K562 (cell line): ENCODE results near the gene ST6GAL1. TPM values are rescaled to one million over a fixed set of nuclear protein-coding genes. Genes with fewer than 3 reads are reported as not detected.

ENCODE experiments used
- ATAC-seq: fragments of 200-7000 bp; cut with Tn5 transposase; 3 replicates; pipeline ENCODE4 v1.9.1; 2020; ENCODE audit warnings: moderate library complexity
- BruUV-seq: library from RNA; stranded (reverse); fragments of 400-500 nt; replicated peaks from 2 replicates; lab custom pipeline; 2021; lab: Mats Ljungman, UMichigan
- CTCF ChIA-PET: fragments of 300-600 bp; formaldehyde crosslinking; extraction: SDS; loops from one replicate; lab custom pipeline; 2021; ENCODE audit warnings: low intra/inter-chr PET ratio; lab: Yijun Ruan, JAX
- POLR2A ChIA-PET: fragments of 300-600, 350-650 bp; sonication (Branson Sonifier 250); formaldehyde crosslinking; extraction: SDS; loops from one replicate; lab custom pipeline; 2021; ENCODE audit warnings: antibody characterized with exemption, inconsistent platforms; lab: Yijun Ruan, JAX
- DNase-seq, 4 experiments: peaks; one replicate each; pipeline versions ENCODE4 v3.0.0 to v3.0.0-alpha.2; 2011 to 2018; ENCODE audit warnings: low spot score in 3 of 4, mixed read lengths in 3 of 4; ENCODE audit errors: extremely low read depth in 1 of 4
- FAIRE-seq: peaks from 2 replicates; lab custom pipeline; 2011; peaks lifted over from hg19 to GRCh38; lab: Jason Lieb, UNC
- H2AFZ ChIP-seq: 2 replicates; pipeline ENCODE4 v1.6.0; 2011; ENCODE audit warnings: low read depth, low read length, control low read depth, inconsistent platforms
- H3K27ac ChIP-seq: fragments of 200-600 bp; 3 replicates; pipeline ENCODE4 v1.8.0; 2011; ENCODE audit warnings: low read depth, mild to moderate bottlenecking, control low read depth, inconsistent platforms, low read length, moderate library complexity, mixed read lengths; ENCODE audit errors: extremely low read depth
- H3K27me3 ChIP-seq, 2 experiments: fragments of 300-600 bp in 1 of 2; 2 replicates in 1 of 2; 3 replicates in 1 of 2; pipeline versions ENCODE4 v1.6.0 to v1.8.0; 2011; ENCODE audit warnings: inconsistent platforms in 2 of 2, low read length in 2 of 2, mild to moderate bottlenecking in 1 of 2, mixed read lengths in 1 of 2, moderate library complexity in 1 of 2; ENCODE audit not compliant: control insufficient read depth in 2 of 2, insufficient read depth in 2 of 2
- H3K36me3 ChIP-seq: fragments of 300-600 bp; 3 replicates; pipeline ENCODE4 v1.8.0; 2011; ENCODE audit warnings: mild to moderate bottlenecking, low read length, inconsistent platforms; ENCODE audit not compliant: control insufficient read depth, insufficient read depth
- H3K4me1 ChIP-seq, 2 experiments: fragments of 200-600 bp in 1 of 2; replicated peaks in 1 of 2; 2 replicates in 1 of 2; 3 replicates in 1 of 2; pipeline versions ENCODE4 v1.5.1 to v1.8.0; 2011; ENCODE audit warnings: inconsistent platforms in 2 of 2, low read length in 2 of 2, mild to moderate bottlenecking in 1 of 2, mixed read lengths in 1 of 2, moderate library complexity in 1 of 2; ENCODE audit not compliant: control insufficient read depth in 2 of 2, insufficient read depth in 2 of 2
- H3K4me2 ChIP-seq: 2 replicates; pipeline ENCODE4 v1.6.1; 2011; ENCODE audit warnings: low read length, control low read depth, inconsistent platforms, mixed read lengths; ENCODE audit not compliant: insufficient read depth
- H3K4me3 ChIP-seq: fragments of 200-600 bp; sonication (generic), shearing (Covaris generic); 2 replicates; pipeline ENCODE4 v1.5.1; 2016; ENCODE audit warnings: control low read depth, inconsistent platforms
- H3K79me2 ChIP-seq: fragments of 200-600 bp; 3 replicates; pipeline ENCODE4 v1.8.0; 2011; ENCODE audit warnings: low read length, inconsistent platforms; ENCODE audit not compliant: control insufficient read depth, insufficient read depth
- H3K9ac ChIP-seq, 2 experiments: 2 replicates each; pipeline versions ENCODE4 v1.6.0 to v1.6.1; 2011; ENCODE audit warnings: low read depth in 2 of 2, low read length in 2 of 2, control low read depth in 1 of 2, inconsistent platforms in 1 of 2, mild to moderate bottlenecking in 1 of 2, mixed read lengths in 1 of 2; ENCODE audit not compliant: insufficient read depth in 1 of 2
- H3K9me1 ChIP-seq: one replicate; pipeline ENCODE4 v1.6.0; 2011; ENCODE audit warnings: inconsistent platforms, mild to moderate bottlenecking, low read length, moderate library complexity; ENCODE audit not compliant: control insufficient read depth, insufficient read depth
- H3K9me3 ChIP-seq: replicated peaks from 2 replicates; pipeline ENCODE4 v1.5.1; 2011; ENCODE audit warnings: low read depth, low read length, inconsistent platforms; ENCODE audit not compliant: control insufficient read depth, insufficient read depth
- H4K20me1 ChIP-seq: replicated peaks from 2 replicates; pipeline ENCODE4 v1.6.1; 2011; ENCODE audit warnings: low read length, inconsistent platforms, mixed read lengths; ENCODE audit not compliant: control insufficient read depth, insufficient read depth
- CSDE1 ChIP-seq, 2 experiments: fragments of 450-650 bp; IDR thresholded peaks; 2 replicates each; pipeline ENCODE4 v1.6.1; 2016; ENCODE audit warnings: mild to moderate bottlenecking in 1 of 2
- ETV5 ChIP-seq: sonication (generic); formaldehyde crosslinking; IDR thresholded peaks from 2 replicates; pipeline ENCODE4 v1.4.0; 2020; ENCODE audit warnings: low read depth, mild to moderate bottlenecking, missing genetic modification reagents
- GABPA ChIP-seq: fragments of 200-800 bp; sonication (Bioruptor generic); conservative IDR thresholded peaks from 2 replicates; pipeline ENCODE4 v1.6.1; 2016; ENCODE audit warnings: low read depth, missing genetic modification characterization, missing compliant biosample characterization
- ZNF449 ChIP-seq: fragments of 250-450 bp; sonication (Bioruptor Pico); IDR thresholded peaks from 2 replicates; pipeline ENCODE4 v1.8.0; 2022; ENCODE audit warnings: moderate library complexity, mild to moderate bottlenecking, inconsistent platforms
- WGBS: fragments of 100-300 bp; shearing (Covaris generic); methylation state at CpG from one replicate; pipeline ENCODE4 v1.1.6; 2016; ENCODE audit warnings: low coverage, mixed read lengths; ENCODE audit not compliant: insufficient coverage; ENCODE audit errors: missing lambda C conversion rate; 5-methylcytosine and 5-hydroxymethylcytosine counted together
- in situ Hi-C: fragments of 300-500 bp; cut with MboI; formaldehyde crosslinking; loops from 4 replicates; pipeline ENCODE4 v1.15.0; 2018; ENCODE audit warnings: inconsistent platforms, mixed read lengths
- intact Hi-C: fragments of 100-400 bp; cut with micrococcal nuclease; formaldehyde crosslinking; loops from 2 replicates; pipeline ENCODE4 v1.14.2; 2022
- polyA plus RNA-seq, 8 experiments: library from polyadenylated mRNA; depleted of rRNA in 4 of 8; stranded (reverse) in 5 of 8; unstranded in 3 of 8; fragments of >200 nt; fragmentation: Nextera tagmentation in 2 of 8; fragmentation: Illumina TruSeq in 1 of 8; extraction: Ambion mirVana in 2 of 8; extraction: Trizol in 1 of 8; gene quantifications; 2 replicates each; pipeline versions ENCODE4 v1.2.1 to v1.2.3, GENCODE V29; 2011 to 2014; ENCODE audit warnings: inconsistent platforms in 1 of 8, missing spikeins in 1 of 8
- total RNA-seq, 7 experiments: library from RNA; depleted of rRNA in 6 of 7; stranded (reverse); fragments of >200 nt in 6 of 7; fragmentation: Illumina TruSeq in 2 of 7; extraction: Trizol in 2 of 7; gene quantifications; 2 replicates each; pipeline versions ENCODE4 v1.2.1 to v1.2.3, GENCODE V29; 2011 to 2021; ENCODE audit warnings: low replicate concordance in 1 of 7

ST6GAL1 gene
- total and polyA plus RNA-seq, 9 of the 15 experiments (the other 6 are each of a cell fraction or from before 2014, with no cell fraction given), result 31.9 to 145 (median 71.0) TPM

- POLR2A ChIA-PET, result interaction anchor here (1.2 to 1.5 kb wide), 2 partner anchors 16 to 99 kb away, joined by 3 read pairs; no protein-coding TSS in a partner anchor
These were observed 119.3 kb downstream of the ST6GAL1 start for GRCh38 chr3:187049462-187050101.

More at GRCh38 chr3:187049462-187050101, 119.3 kb downstream of the ST6GAL1 start:
- Histone ChIP-seq H3K9me3 (peaks cover 3% of the 10 kb centered on the region), H3K4me2 (no peak overlapping the region), H4K20me1 (no peaks in the 10 kb centered on the region), H3K4me3 (no peak overlapping the region), H3K4me1 (no peaks in the 10 kb centered on the region), H2AFZ (no peak overlapping the region), H3K27me3 (no peaks in the 10 kb centered on the region), H3K9me1 (no peaks in the 10 kb centered on the region), H3K9ac (no peak overlapping the region), H3K79me2 (peaks cover 18% of the 10 kb centered on the region), H3K36me3 (peaks cover 52% of the 10 kb centered on the region; the same call in 2 of the 3 replicates), H3K27ac (no peak overlapping the region)
- CTCF ChIA-PET, result no interaction called here
- FAIRE-seq (no peak), DNase-seq (no peak), ATAC-seq (no peak)
- BruUV-seq, result no TSS peak
- intact Hi-C loops (no loop called here), in situ Hi-C loops (no loop called here)
- 90% methylated on average over 5 of the region's 5 CpGs for WGBS
- TF ChIP-seq ETV5 (CRISPR knock-in tag) (no peak), GABPA (tag) (no peak), ZNF449 (no peak), CSDE1 (IDR thresholded peaks at IDR 0.05) (no peak)
